Trophoblast cell (in vitro differentiated cells and primary cell): Measurements from ENCODE around the gene IFNL4.

ENCODE experiments used
- DNase-seq, 2 donors: peaks; one replicate each; pipeline ENCODE4 v3.0.0-alpha.2; 2016
- H2AFZ ChIP-seq: 2 replicates; pipeline ENCODE4 v1.6.1; 2013; ENCODE audit warnings: low read length, moderate library complexity, mild to moderate bottlenecking; ENCODE audit not compliant: insufficient read depth, poor library complexity
- H2AK5ac ChIP-seq: 2 replicates; pipeline ENCODE4 v1.6.1; 2013; ENCODE audit warnings: mild to moderate bottlenecking, low read length
- H2BK120ac ChIP-seq: 2 replicates; pipeline ENCODE4 v1.6.1; 2013; ENCODE audit warnings: low read length, mild to moderate bottlenecking, moderate library complexity; ENCODE audit not compliant: insufficient read depth, poor library complexity
- H2BK12ac ChIP-seq: 2 replicates; pipeline ENCODE4 v1.6.1; 2013; ENCODE audit warnings: mild to moderate bottlenecking, low read length, moderate library complexity
- H2BK5ac ChIP-seq: 2 replicates; pipeline ENCODE4 v1.6.1; 2013; ENCODE audit warnings: low read length, low read depth, moderate library complexity, mild to moderate bottlenecking; ENCODE audit not compliant: poor library complexity
- H3K14ac ChIP-seq: 2 replicates; pipeline ENCODE4 v1.6.1; 2013; ENCODE audit warnings: mild to moderate bottlenecking, low read length
- H3K18ac ChIP-seq: 2 replicates; pipeline ENCODE4 v1.6.1; 2013; ENCODE audit warnings: mild to moderate bottlenecking, low read length
- H3K23ac ChIP-seq: 2 replicates; pipeline ENCODE4 v1.6.1; 2013; ENCODE audit warnings: low read length
- H3K27ac ChIP-seq: 2 replicates; pipeline ENCODE4 v1.5.1; 2013; ENCODE audit warnings: low read depth, mild to moderate bottlenecking, inconsistent platforms, low read length, moderate library complexity
- H3K27me3 ChIP-seq: 2 replicates; pipeline ENCODE4 v1.6.1; 2013; ENCODE audit warnings: inconsistent platforms, mild to moderate bottlenecking, low read length, moderate library complexity; ENCODE audit not compliant: insufficient read depth
- H3K36me3 ChIP-seq, 2 experiments: 1 replicate in 1 of 2; 2 replicates in 1 of 2; pipeline ENCODE4 v1.6.1; 2013; ENCODE audit warnings: low read length in 2 of 2, mild to moderate bottlenecking in 2 of 2, moderate library complexity in 1 of 2; ENCODE audit not compliant: insufficient read depth in 2 of 2, control insufficient read depth in 1 of 2
- H3K4ac ChIP-seq: 2 replicates; pipeline ENCODE4 v1.6.1; 2013; ENCODE audit warnings: low read depth, mild to moderate bottlenecking, low read length, moderate library complexity
- H3K4me1 ChIP-seq, 2 experiments: 1 replicate in 1 of 2; 2 replicates in 1 of 2; pipeline ENCODE4 v1.6.1; 2013; ENCODE audit warnings: low read length in 2 of 2, mild to moderate bottlenecking in 2 of 2, moderate library complexity in 1 of 2; ENCODE audit not compliant: insufficient read depth in 2 of 2, control insufficient read depth in 1 of 2
- H3K4me2 ChIP-seq: 2 replicates; pipeline ENCODE4 v1.6.1; 2013; ENCODE audit warnings: inconsistent platforms, mild to moderate bottlenecking, low read length, moderate library complexity
- H3K4me3 ChIP-seq: 2 replicates; pipeline ENCODE4 v1.5.1; 2013; ENCODE audit warnings: mild to moderate bottlenecking, low read depth, low read length, inconsistent platforms
- H3K79me1 ChIP-seq: one replicate; pipeline ENCODE4 v1.6.1; 2013; ENCODE audit warnings: low read length
- H3K79me2 ChIP-seq: 2 replicates; pipeline ENCODE4 v1.6.1; 2013; ENCODE audit warnings: low read length, mild to moderate bottlenecking; ENCODE audit not compliant: control insufficient read depth, insufficient read depth, poor library complexity
- H3K9ac ChIP-seq: 2 replicates; pipeline ENCODE4 v1.6.1; 2013; ENCODE audit warnings: mild to moderate bottlenecking, low read length
- H3K9me3 ChIP-seq: 2 replicates; pipeline ENCODE4 v1.6.1; 2013; ENCODE audit warnings: low read depth, mild to moderate bottlenecking, control low read depth, inconsistent platforms, low read length; ENCODE audit not compliant: insufficient read depth
- H4K12ac ChIP-seq: 2 replicates; pipeline ENCODE4 v1.6.1; 2013; ENCODE audit warnings: low read depth, mild to moderate bottlenecking, low read length, moderate library complexity
- H4K8ac ChIP-seq: 2 replicates; pipeline ENCODE4 v1.6.1; 2013; ENCODE audit warnings: low read depth, mild to moderate bottlenecking, low read length, moderate library complexity
- H4K91ac ChIP-seq: one replicate; pipeline ENCODE4 v1.6.1; 2013; ENCODE audit warnings: low read depth, mild to moderate bottlenecking, low read length, moderate library complexity
- WGBS: extraction: QIAGEN DNeasy Blood & Tissue Kit; methylation state at CpG from one replicate; pipeline ENCODE4 v1.1.7; 2013; ENCODE audit warnings: missing lambda C conversion rate; ENCODE audit not compliant: insufficient read length, insufficient coverage; ENCODE audit errors: extremely low coverage; 5-methylcytosine and 5-hydroxymethylcytosine counted together

IFNL4 gene

GRCh38 chr19:39257227-39257626 is 8.6 kb upstream of the IFNL4 start:
- Histone ChIP-seq H3K9ac (no peak overlapping the region), H3K4me2 (no peak overlapping the region), H3K4ac (no peak overlapping the region), H3K9me3 (peaks cover 3% of the 10 kb centered on the region), H3K36me3 (no peaks in the 10 kb centered on the region), H4K12ac (no peak overlapping the region), H4K8ac (no peak overlapping the region), H2BK5ac (no peak overlapping the region), H3K4me3 (no peak overlapping the region), H2BK12ac (no peak overlapping the region), H2BK120ac (no peak overlapping the region), H2AFZ (no peak overlapping the region), H2AK5ac (no peak overlapping the region), H3K4me1 (peaks cover 0 to 5% of the 10 kb centered on the region in 2 experiments), H3K27me3 (no peaks in the 10 kb centered on the region), H3K79me2 (no peaks in the 10 kb centered on the region), H3K27ac (no peak overlapping the region), H3K23ac (no peak overlapping the region), H3K14ac (no peak overlapping the region), H3K79me1 (no peaks in the 10 kb centered on the region), H4K91ac (no peak overlapping the region), H3K18ac (no peak overlapping the region)
- DNase-seq: no peak
- WGBS: no CpG with 5 or more reads among the region's 4 CpGs

- Histone ChIP-seq H3K27me3 (no peaks in the 10 kb centered on the region), H3K4me1 (peaks cover 0 to 3% of the 10 kb centered on the region in 2 experiments), H3K23ac (no peak overlapping the region), H3K9me3 (peaks cover 3% of the 10 kb centered on the region), H4K91ac (no peak overlapping the region), H3K14ac (no peak overlapping the region), H3K18ac (no peak overlapping the region), H3K27ac (no peak overlapping the region), H3K79me2 (no peaks in the 10 kb centered on the region), H2BK12ac (no peak overlapping the region), H3K4me3 (no peak overlapping the region), H3K4ac (no peak overlapping the region), H4K12ac (no peak overlapping the region), H3K36me3 (no peaks in the 10 kb centered on the region), H3K79me1 (no peaks in the 10 kb centered on the region), H2BK120ac (no peak overlapping the region), H2AFZ (no peak overlapping the region), H2BK5ac (no peak overlapping the region), H4K8ac (no peak overlapping the region), H3K9ac (no peak overlapping the region), H3K4me2 (no peak overlapping the region), H2AK5ac (no peak overlapping the region)
- no CpG with 5 or more reads among the region's 29 CpGs for WGBS
- DNase-seq: no peak
Measured at GRCh38 chr19:39254531-39255345, 6.1 kb upstream of the IFNL4 start.

DNA sequence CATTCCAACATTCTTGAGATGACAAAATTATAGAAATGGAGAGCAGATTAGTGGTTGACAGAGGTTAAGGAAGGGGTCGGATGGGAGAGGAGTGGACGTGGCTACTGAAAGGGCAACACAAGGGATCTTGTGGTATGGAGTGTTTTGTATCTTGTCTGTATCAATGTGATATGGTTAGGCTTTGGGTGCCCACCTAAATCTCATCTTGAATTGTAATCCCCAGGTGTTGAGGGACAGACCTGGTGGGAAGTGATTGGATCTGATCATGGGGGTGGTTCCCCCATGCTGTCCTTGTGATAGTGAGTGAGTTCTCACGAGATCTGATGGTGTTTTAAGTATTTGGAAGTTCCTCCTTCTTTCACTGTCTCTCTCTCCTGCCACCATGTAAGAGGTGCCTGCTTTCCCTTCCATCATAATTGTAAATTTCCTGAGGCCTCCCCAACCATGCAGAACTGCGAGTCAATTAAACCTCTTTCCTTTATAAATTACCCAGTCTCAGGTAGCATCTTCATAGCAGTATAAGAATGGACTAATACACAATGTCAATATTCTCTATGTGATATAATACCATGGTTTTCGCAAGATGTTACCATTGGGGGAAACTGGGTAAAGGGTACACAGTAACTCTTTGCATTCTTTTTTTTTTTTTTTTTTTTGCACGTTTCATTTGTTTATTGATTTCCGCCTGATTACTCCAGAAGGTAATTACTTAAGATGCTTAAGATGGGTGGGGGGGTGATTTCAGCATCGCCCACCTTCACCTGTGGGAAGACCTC is 4.9 kb upstream of the IFNL4 start:
- no peaks in the 10 kb centered on the region for H3K79me1 ChIP-seq
- no peak overlapping the region for H4K8ac ChIP-seq
- H3K27me3 ChIP-seq: peaks cover 10% of the 10 kb centered on the region
- no peak overlapping the region for H3K27ac ChIP-seq
- H3K4me2 ChIP-seq: no peak overlapping the region
- no peak overlapping the region for H3K9ac ChIP-seq
- H2AFZ ChIP-seq: no peak overlapping the region
- peaks cover 5% of the 10 kb centered on the region for H3K9me3 ChIP-seq
- H3K36me3 ChIP-seq: no peaks in the 10 kb centered on the region
- no peak overlapping the region for H3K23ac ChIP-seq
- H3K14ac ChIP-seq: no peak overlapping the region
- H3K4ac ChIP-seq: no peak overlapping the region
- no peak overlapping the region for H4K91ac ChIP-seq
- H2AK5ac ChIP-seq: no peak overlapping the region
- H3K79me2 ChIP-seq: no peaks in the 10 kb centered on the region
- H4K12ac ChIP-seq: no peak overlapping the region
- no peak overlapping the region for H3K4me3 ChIP-seq
- no peak overlapping the region for H2BK5ac ChIP-seq
- no peak overlapping the region for H2BK12ac ChIP-seq
- H3K18ac ChIP-seq: no peak overlapping the region
- DNase-seq: no peak
- no CpG with 5 or more reads among the region's 8 CpGs for WGBS
- H3K4me1 ChIP-seq: peaks cover 0 to 3% of the 10 kb centered on the region in 2 experiments
- H2BK120ac ChIP-seq: no peak overlapping the region

DNA sequence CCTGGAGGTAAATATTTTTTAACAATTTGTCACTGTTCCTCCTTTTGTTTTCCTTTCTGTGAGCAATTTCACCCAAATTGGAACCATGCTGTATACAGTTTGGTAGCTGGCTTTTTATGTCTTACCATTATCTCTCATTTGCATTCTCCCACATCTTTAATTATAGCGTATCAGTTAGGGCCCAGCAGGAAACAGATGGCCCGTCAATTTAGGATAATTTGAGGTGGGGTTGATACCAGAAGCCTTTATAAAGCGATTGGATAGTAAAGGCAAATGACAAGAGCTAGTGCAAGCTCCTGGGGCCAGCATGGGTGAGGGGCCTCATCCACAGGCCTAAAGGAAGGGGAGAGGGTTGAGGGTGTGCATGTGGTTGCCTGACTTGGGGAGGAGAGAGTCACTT is 3.8 kb upstream of the IFNL4 start:
- Histone ChIP-seq H4K8ac (no peak overlapping the region), H3K27ac (no peak overlapping the region), H3K4me3 (no peak overlapping the region), H3K9ac (no peak overlapping the region), H3K18ac (no peak overlapping the region), H4K91ac (no peak overlapping the region), H3K9me3 (peaks cover 12% of the 10 kb centered on the region), H3K14ac (no peak overlapping the region), H2AFZ (no peak overlapping the region), H3K23ac (no peak overlapping the region), H3K4ac (no peak overlapping the region), H4K12ac (no peak overlapping the region), H3K27me3 (peaks cover 21% of the 10 kb centered on the region), H3K79me2 (no peaks in the 10 kb centered on the region), H2BK120ac (no peak overlapping the region), H3K4me1 (peaks cover 3 to 4% of the 10 kb centered on the region in 2 experiments), H3K4me2 (no peak overlapping the region), H2BK5ac (no peak overlapping the region), H2BK12ac (no peak overlapping the region), H3K79me1 (no peaks in the 10 kb centered on the region), H3K36me3 (no peaks in the 10 kb centered on the region), H2AK5ac (no peak overlapping the region)
- no peak for DNase-seq
- no CpG with 5 or more reads among the region's 3 CpGs for WGBS
